NCI-H748 (cell line): ENCODE results near the gene ABCG1.

Experiments used
- DNase-seq: peaks from one replicate; lab custom pipeline; 2025; ENCODE audit not compliant: unreplicated experiment; lab: John Stamatoyannopoulos, UW

Gene ABCG1

GRCh38 chr21:42303443-42303842 lies 84.5 kb downstream of the ABCG1 start:
- DNase-seq, result peak; percentile 54

GRCh38 chr21:42304556-42305454 lies 85.9 kb downstream of the ABCG1 start:
- no peak for DNase-seq

GRCh38 chr21:42305707-42306147 lies 86.8 kb downstream of the ABCG1 start:
- no peak for DNase-seq

GRCh38 chr21:42306366-42307035 lies 87.6 kb downstream of the ABCG1 start:
- no peak for DNase-seq

GRCh38 chr21:42307106-42307505 lies 88.2 kb downstream of the ABCG1 start:
- DNase-seq, result no peak

- no peak for DNase-seq
These were observed 89.4 kb downstream of the ABCG1 start for GRCh38 chr21:42308161-42308913.

- no peak for DNase-seq
These were observed 90.2 kb downstream of the ABCG1 start for GRCh38 chr21:42308914-42309752.

GRCh38 chr21:42309753-42310213 lies 90.8 kb downstream of the ABCG1 start:
- peak; percentile 79 for DNase-seq

- DNase-seq, result no peak
These were observed 91.6 kb downstream of the ABCG1 start for GRCh38 chr21:42310411-42311001.

- DNase-seq, result no peak
These were observed 92.2 kb downstream of the ABCG1 start for GRCh38 chr21:42311160-42311559.

- DNase-seq, result peak; percentile 14
These were observed 93.1 kb downstream of the ABCG1 start for GRCh38 chr21:42311816-42312625.

- peak; percentile 61 for DNase-seq
These were observed 93.7 kb downstream of the ABCG1 start for GRCh38 chr21:42312626-42313104.

GRCh38 chr21:42313501-42313969 lies 94.6 kb downstream of the ABCG1 start:
- DNase-seq, result peak; percentile 93

GRCh38 chr21:42314616-42315295 lies 95.8 kb downstream of the ABCG1 start:
- DNase-seq, result peak; percentile 12

GRCh38 chr21:42315296-42315891 lies 96.5 kb downstream of the ABCG1 start, which contains the start of gene TFF3:
Gene TFF3 (minus strand): TSS chr21:42315409. CDS start chr21:42315374, 35 bp downstream.
- DNase-seq, result peak; percentile 99

GRCh38 chr21:42316891-42317290 lies 98.0 kb downstream of the ABCG1 start:
- peak; percentile 76 for DNase-seq

GRCh38 chr21:42317341-42317741 lies 98.4 kb downstream of the ABCG1 start:
- peak; percentile 95 for DNase-seq
